ENCODE data around the gene PPIP5K1. TPM values are rescaled to one million over a fixed set of nuclear protein-coding genes. Genes with fewer than 3 reads are reported as not detected.

The PPIP5K1 gene
- total RNA-seq, 1 donor from 2014 or later: 99.2 TPM

- Histone ChIP-seq H3K9me3 (peaks cover 3 to 42% of the 10 kb centered on the region in 2 donors), H3K27me3 (no peaks in the 10 kb centered on the region), H3K4me3 (no peak overlapping the region), H3K36me3 (peaks cover 15 to 27% of the 10 kb centered on the region in 2 donors), H3K4me1 (no peaks in the 10 kb centered on the region), H3K27ac (no peak overlapping the region)
- TF ChIP-seq CTCF (IDR thresholded peaks at IDR 0.05): no peak
- no peak for DNase-seq (ENCODE audit: low spot score in 2 of 2)
- intact Hi-C loops (cut with DNase I): no loop called here
These were observed 62.8 kb downstream of the PPIP5K1 start for GRCh38 chr15:43527016-43527801.

- H3K4me3 ChIP-seq: no peak overlapping the region
These were observed 63.6 kb downstream of the PPIP5K1 start for GRCh38 chr15:43526261-43526930.

GRCh38 chr15:43525131-43525530, 64.9 kb downstream of the PPIP5K1 start:
- no peak overlapping the region for H3K27ac ChIP-seq
- no peaks in the 10 kb centered on the region for H3K27me3 ChIP-seq
- no peak for TF ChIP-seq CTCF (IDR thresholded peaks at IDR 0.05)
- peak in 1 of 2 donors; percentile 9 for DNase-seq (ENCODE audit: low spot score in 2 of 2)
- intact Hi-C loops (cut with DNase I): no loop called here
- no peaks in the 10 kb centered on the region for H3K4me1 ChIP-seq
- peaks cover 33 to 48% of the 10 kb centered on the region in 2 donors for H3K36me3 ChIP-seq
- H3K9me3 ChIP-seq: peaks cover 3 to 49% of the 10 kb centered on the region in 2 donors
- H3K4me3 ChIP-seq: no peak overlapping the region

More at GRCh38 chr15:43526261-43526930, 63.6 kb downstream of the PPIP5K1 start:
- no peaks in the 10 kb centered on the region for H3K27me3 ChIP-seq
- H3K9me3 ChIP-seq: peaks cover 3 to 49% of the 10 kb centered on the region in 2 donors
- H3K27ac ChIP-seq: no peak overlapping the region
- TF ChIP-seq CTCF (IDR thresholded peaks at IDR 0.05): no peak
- no peaks in the 10 kb centered on the region for H3K4me1 ChIP-seq
- intact Hi-C loops (cut with DNase I): no loop called here
- H3K36me3 ChIP-seq: peaks cover 23 to 35% of the 10 kb centered on the region in 2 donors
- no peak for DNase-seq (ENCODE audit: low spot score in 2 of 2)

- intact Hi-C loops (cut with DNase I): no loop called here
These were observed 65.7 kb downstream of the PPIP5K1 start for GRCh38 chr15:43524254-43524845.

GRCh38 chr15:43523646-43524045, 66.4 kb downstream of the PPIP5K1 start:
- Histone ChIP-seq H3K27me3 (no peaks in the 10 kb centered on the region), H3K27ac (no peak overlapping the region), H3K36me3 (peaks cover 33 to 52% of the 10 kb centered on the region in 2 donors), H3K4me1 (no peaks in the 10 kb centered on the region), H3K4me3 (no peak overlapping the region), H3K9me3 (peaks cover 3 to 49% of the 10 kb centered on the region in 2 donors)
- no peak for TF ChIP-seq CTCF (IDR thresholded peaks at IDR 0.05)
- no peak for DNase-seq (ENCODE audit: low spot score in 2 of 2)
- intact Hi-C loops (cut with DNase I): no loop called here

More at GRCh38 chr15:43524254-43524845, 65.7 kb downstream of the PPIP5K1 start:
- H3K4me1 ChIP-seq: no peaks in the 10 kb centered on the region
- H3K27ac ChIP-seq: no peak overlapping the region
- no peak for TF ChIP-seq CTCF (IDR thresholded peaks at IDR 0.05)
- DNase-seq (ENCODE audit: low spot score in 2 of 2): no peak
- peaks cover 3 to 49% of the 10 kb centered on the region in 2 donors for H3K9me3 ChIP-seq
- H3K36me3 ChIP-seq: peaks cover 33 to 52% of the 10 kb centered on the region in 2 donors
- no peak overlapping the region for H3K4me3 ChIP-seq
- H3K27me3 ChIP-seq: no peaks in the 10 kb centered on the region

Measured in ascending aorta (tissue), 2 donors.